Measurements from ENCODE around the gene TRPM3.

The TRPM3 gene

DNA sequence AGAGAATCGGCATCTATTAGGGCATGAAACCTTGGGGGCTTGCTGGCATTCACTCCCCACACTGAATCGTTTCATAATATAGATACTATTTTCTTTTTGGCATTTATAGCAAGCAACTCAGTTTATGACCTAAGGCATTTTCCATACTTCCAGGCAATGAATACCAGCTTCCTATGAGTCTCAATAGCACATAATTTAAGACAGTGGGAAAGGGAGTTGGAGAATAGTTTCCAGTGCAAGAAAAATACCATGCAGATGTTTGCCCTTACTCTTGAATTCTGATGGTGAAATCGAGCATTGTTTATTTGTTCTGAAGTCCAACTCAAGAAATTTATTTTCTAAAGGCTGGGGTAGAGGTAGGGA lies 531.1 kb downstream of the TRPM3 start:
- DNase-seq (ENCODE audit: low spot score): no peak
- in situ Hi-C loops (cut with MboI; ENCODE audit: low sequenced_read_pairs, unreplicated experiment): no loop called here
- TF ChIP-seq, protein P1, sequence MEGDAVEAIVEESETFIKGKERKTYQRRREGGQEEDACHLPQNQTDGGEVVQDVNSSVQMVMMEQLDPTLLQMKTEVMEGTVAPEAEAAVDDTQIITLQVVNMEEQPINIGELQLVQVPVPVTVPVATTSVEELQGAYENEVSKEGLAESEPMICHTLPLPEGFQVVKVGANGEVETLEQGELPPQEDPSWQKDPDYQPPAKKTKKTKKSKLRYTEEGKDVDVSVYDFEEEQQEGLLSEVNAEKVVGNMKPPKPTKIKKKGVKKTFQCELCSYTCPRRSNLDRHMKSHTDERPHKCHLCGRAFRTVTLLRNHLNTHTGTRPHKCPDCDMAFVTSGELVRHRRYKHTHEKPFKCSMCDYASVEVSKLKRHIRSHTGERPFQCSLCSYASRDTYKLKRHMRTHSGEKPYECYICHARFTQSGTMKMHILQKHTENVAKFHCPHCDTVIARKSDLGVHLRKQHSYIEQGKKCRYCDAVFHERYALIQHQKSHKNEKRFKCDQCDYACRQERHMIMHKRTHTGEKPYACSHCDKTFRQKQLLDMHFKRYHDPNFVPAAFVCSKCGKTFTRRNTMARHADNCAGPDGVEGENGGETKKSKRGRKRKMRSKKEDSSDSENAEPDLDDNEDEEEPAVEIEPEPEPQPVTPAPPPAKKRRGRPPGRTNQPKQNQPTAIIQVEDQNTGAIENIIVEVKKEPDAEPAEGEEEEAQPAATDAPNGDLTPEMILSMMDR (IDR thresholded peaks at IDR 0.05; ENCODE audit: borderline replicate concordance, control extremely low read depth, extremely low read depth, insufficient read depth, missing control alignments): no peak

DNA sequence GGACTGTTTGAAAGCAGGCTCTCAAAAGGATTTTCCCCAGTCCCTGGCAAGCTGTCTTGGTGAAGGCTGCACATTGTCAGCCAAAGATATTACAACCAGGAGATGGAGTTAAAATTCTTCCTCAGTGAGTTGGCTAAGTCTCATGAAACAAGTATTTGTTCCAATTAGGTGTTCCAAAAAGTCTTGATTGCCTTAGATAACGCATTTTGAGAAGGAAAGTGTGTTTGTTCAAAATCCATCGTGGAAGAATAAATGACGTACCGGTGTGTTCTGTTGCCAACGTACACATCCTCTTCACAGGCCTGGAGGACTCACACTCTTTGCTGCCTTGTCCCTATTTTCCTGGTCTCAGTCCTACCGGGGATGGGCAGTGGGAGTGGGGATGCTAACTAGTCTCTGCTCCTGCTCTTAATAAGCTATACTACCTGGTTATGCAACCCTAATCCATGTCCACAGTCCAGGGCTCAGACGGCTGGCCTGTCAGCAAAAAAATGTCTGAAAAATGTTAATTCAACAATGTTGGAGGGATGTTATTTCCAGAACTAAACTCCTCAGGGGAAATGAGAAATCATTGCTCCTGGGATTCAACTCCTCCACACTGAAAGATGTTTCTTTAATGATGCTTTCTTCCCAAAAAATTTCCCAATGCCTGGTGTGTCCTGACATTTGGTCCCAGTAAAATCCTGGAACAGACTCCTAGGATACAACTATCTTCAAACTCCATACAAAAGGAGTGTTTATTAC lies 531.7 kb downstream of the TRPM3 start:
- TF ChIP-seq, protein P1 (IDR thresholded peaks at IDR 0.05; ENCODE audit: borderline replicate concordance, control extremely low read depth, extremely low read depth, insufficient read depth, missing control alignments): no peak
- in situ Hi-C loops (cut with MboI; ENCODE audit: low sequenced_read_pairs, unreplicated experiment): no loop called here
- no peak for DNase-seq (ENCODE audit: low spot score)

DNA sequence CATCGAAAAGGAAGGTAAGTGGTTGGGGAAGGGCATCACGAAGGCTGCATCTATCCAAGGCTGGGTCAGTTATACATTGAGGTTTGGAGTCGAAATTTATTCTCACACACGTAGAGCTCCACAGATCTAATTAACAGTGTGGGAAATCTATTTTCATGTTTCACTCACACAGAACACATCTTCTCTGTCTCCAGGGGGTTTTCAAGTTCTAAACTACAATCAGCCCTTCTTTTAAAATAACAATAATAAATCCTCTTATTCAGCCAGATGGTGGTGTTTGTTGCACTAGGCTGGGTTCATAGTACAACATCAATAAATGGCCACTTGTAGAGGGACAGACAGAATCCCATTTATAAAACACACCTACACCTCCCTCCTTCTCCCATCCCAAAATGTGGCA lies 532.4 kb downstream of the TRPM3 start:
- TF ChIP-seq, protein P1 (IDR thresholded peaks at IDR 0.05; ENCODE audit: borderline replicate concordance, control extremely low read depth, extremely low read depth, insufficient read depth, missing control alignments): no peak
- in situ Hi-C loops (cut with MboI; ENCODE audit: low sequenced_read_pairs, unreplicated experiment): no loop called here

DNA sequence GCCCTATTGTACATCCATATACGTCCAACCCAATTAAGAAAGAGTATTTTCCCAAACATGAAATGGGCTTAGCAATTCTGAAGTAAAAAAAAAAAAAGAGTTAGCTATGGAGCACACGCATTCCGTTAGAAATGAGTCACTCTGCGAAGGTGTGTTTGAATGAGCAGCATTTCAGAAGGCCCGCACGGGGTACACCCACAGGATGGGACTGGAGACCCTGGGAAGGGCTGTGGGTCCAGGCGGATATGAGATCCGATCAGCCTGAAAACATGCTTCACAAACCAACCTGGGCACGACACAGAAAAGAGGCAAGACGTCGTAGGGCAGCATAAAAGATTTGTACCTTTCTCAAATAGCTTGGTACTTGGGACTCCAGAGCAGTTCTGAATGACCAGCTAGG lies 533.0 kb downstream of the TRPM3 start:
- no peak for DNase-seq (ENCODE audit: low spot score)
- TF ChIP-seq, protein P1 (IDR thresholded peaks at IDR 0.05; ENCODE audit: borderline replicate concordance, control extremely low read depth, extremely low read depth, insufficient read depth, missing control alignments): no peak
- in situ Hi-C loops (cut with MboI; ENCODE audit: low sequenced_read_pairs, unreplicated experiment): no loop called here

More for the DNA sequence above, 532.4 kb downstream of the TRPM3 start:
- DNase-seq (ENCODE audit: low spot score): no peak

DNA sequence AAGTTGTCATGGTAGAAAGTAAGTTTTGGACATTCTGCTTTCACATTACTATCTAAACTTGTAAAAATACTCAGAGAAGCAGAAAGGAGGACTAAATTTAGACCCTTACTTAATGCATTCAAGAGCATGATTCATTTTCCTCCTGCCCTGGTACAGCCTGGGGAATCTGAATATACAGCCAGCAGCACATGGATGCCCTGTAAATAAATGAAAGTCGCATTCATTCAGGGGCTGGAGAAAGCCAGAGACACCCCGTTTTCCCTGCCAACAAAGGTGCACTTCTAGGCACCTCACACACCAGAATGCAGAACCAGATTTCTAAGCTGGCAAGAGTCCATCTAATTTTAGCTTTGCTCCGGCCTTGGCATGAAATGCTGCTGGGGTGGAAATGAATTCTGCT lies 534.2 kb downstream of the TRPM3 start:
- TF ChIP-seq, protein P1 (IDR thresholded peaks at IDR 0.05; ENCODE audit: borderline replicate concordance, control extremely low read depth, extremely low read depth, insufficient read depth, missing control alignments): no peak
- in situ Hi-C loops (cut with MboI; ENCODE audit: low sequenced_read_pairs, unreplicated experiment): no loop called here

DNA sequence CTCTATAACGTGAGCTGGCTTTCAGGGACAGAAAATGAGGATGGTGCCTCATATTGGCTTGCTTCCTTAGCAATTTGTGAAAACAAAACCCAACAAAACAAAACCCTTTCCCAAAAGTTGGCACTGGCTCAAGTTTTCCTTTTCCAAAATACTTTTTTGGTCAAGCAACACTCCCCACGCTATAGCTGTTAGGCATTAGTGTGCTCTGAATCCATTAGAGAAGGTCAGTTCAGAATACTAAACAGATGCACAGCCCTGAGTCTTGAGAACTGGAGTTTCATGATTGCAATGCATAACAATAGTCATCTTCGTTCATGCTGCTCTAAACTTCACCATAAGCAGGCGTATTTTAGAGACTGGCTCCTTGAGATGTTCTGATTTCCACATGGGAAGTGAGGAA lies 534.9 kb downstream of the TRPM3 start:
- TF ChIP-seq, protein P1 (IDR thresholded peaks at IDR 0.05; ENCODE audit: borderline replicate concordance, control extremely low read depth, extremely low read depth, insufficient read depth, missing control alignments): no peak
- in situ Hi-C loops (cut with MboI; ENCODE audit: low sequenced_read_pairs, unreplicated experiment): no loop called here
- no peak for DNase-seq (ENCODE audit: low spot score)

More for the DNA sequence above, 534.2 kb downstream of the TRPM3 start:
- no peak for DNase-seq (ENCODE audit: low spot score)

All from GM13976 (cell line).